ENCODE measurements around the gene STXBP5L. TPM values are rescaled to one million over a fixed set of nuclear protein-coding genes. Genes with fewer than 3 reads are reported as not detected.
"Not testable (repeated sequence)": the region's sequence is repeated elsewhere in the genome, so short reads cannot be mapped to it uniquely, and the experiment has no call there.

The STXBP5L gene
- total RNA-seq, 2 experiments from 2014 or later, result not detected

- intact Hi-C loops (cut with micrococcal nuclease), result no loop called here
- CTCF ChIA-PET, result interaction anchor here (1.0 kb wide), 1 partner anchor 30 kb away, joined by 3 read pairs; no protein-coding TSS in a partner anchor
- H3K9me3 Mint-ChIP-seq, result no peaks in the 10 kb centered on the region
- TF ChIP-seq CTCF (IDR thresholded peaks at IDR 0.05), result no peak
- H3K36me3 Mint-ChIP-seq (ENCODE audit: low read depth), result peaks cover 61% of the 10 kb centered on the region
- H3K4me3 Mint-ChIP-seq, result no peak overlapping the region
- ATAC-seq, result peak; percentile 93
- H3K27me3 Mint-ChIP-seq, result no peaks in the 10 kb centered on the region
- H3K27ac Mint-ChIP-seq, result no peak overlapping the region
- POLR2A ChIA-PET, result no interaction called here
- peaks cover 14% of the 10 kb centered on the region for H3K4me1 Mint-ChIP-seq (ENCODE audit: low read depth)
- DNase-seq, result peak; percentile 58
Measured at GRCh38 chr3:121431726-121432517, 523.9 kb downstream of the STXBP5L start.

GRCh38 chr3:121436074-121436473, 528.1 kb downstream of the STXBP5L start:
- Mint-ChIP-seq H3K9me3 (no peaks in the 10 kb centered on the region), H3K27me3 (no peaks in the 10 kb centered on the region), H3K36me3 (ENCODE audit: low read depth) (peaks cover 47% of the 10 kb centered on the region), H3K4me1 (ENCODE audit: low read depth) (peaks cover 14% of the 10 kb centered on the region), H3K4me3 (no peak overlapping the region), H3K27ac (no peak overlapping the region)
- DNase-seq (no peak), ATAC-seq (no peak)
- no peak for TF ChIP-seq CTCF (IDR thresholded peaks at IDR 0.05)
- intact Hi-C loops (cut with micrococcal nuclease), result no loop called here
- ChIA-PET CTCF (no interaction called here), POLR2A (no interaction called here)

- Mint-ChIP-seq H3K27me3 (no peaks in the 10 kb centered on the region), H3K27ac (no peak overlapping the region), H3K9me3 (no peaks in the 10 kb centered on the region), H3K4me3 (no peak overlapping the region), H3K4me1 (ENCODE audit: low read depth) (peaks cover 14% of the 10 kb centered on the region), H3K36me3 (ENCODE audit: low read depth) (peaks cover 47% of the 10 kb centered on the region)
- intact Hi-C loops (cut with micrococcal nuclease), result no loop called here
- ATAC-seq (no peak), DNase-seq (no peak)
- no peak for TF ChIP-seq CTCF (IDR thresholded peaks at IDR 0.05)
- POLR2A ChIA-PET, result no interaction called here
- CTCF ChIA-PET, result no interaction called here
Measured at GRCh38 chr3:121436641-121437040, 528.6 kb downstream of the STXBP5L start.

- intact Hi-C loops (cut with micrococcal nuclease), result no loop called here
- POLR2A ChIA-PET, result no interaction called here
- ATAC-seq, result no peak
Measured at GRCh38 chr3:121443456-121443855, 535.5 kb downstream of the STXBP5L start.

GRCh38 chr3:121451752-121452151, 543.7 kb downstream of the STXBP5L start:
- H3K4me3 Mint-ChIP-seq; intact Hi-C loops (cut with micrococcal nuclease); POLR2A ChIA-PET; H3K27me3 Mint-ChIP-seq; ATAC-seq; DNase-seq; H3K9me3 Mint-ChIP-seq; H3K4me1 Mint-ChIP-seq (ENCODE audit: low read depth); CTCF ChIA-PET; H3K27ac Mint-ChIP-seq: not testable (repeated sequence)
- peaks cover 58% of the 10 kb centered on the region for H3K36me3 Mint-ChIP-seq (ENCODE audit: low read depth)

More at GRCh38 chr3:121443456-121443855, 535.5 kb downstream of the STXBP5L start:
- H3K36me3 Mint-ChIP-seq (ENCODE audit: low read depth), result peaks cover 35% of the 10 kb centered on the region
- no peak overlapping the region for H3K27ac Mint-ChIP-seq
- DNase-seq, result no peak
- H3K4me1 Mint-ChIP-seq (ENCODE audit: low read depth), result no peaks in the 10 kb centered on the region
- TF ChIP-seq CTCF (IDR thresholded peaks at IDR 0.05), result no peak
- peaks cover 1% of the 10 kb centered on the region for H3K9me3 Mint-ChIP-seq
- no peak overlapping the region for H3K4me3 Mint-ChIP-seq
- no peaks in the 10 kb centered on the region for H3K27me3 Mint-ChIP-seq
- CTCF ChIA-PET, result no interaction called here

Data from activated CD8-positive, alpha-beta T cell treated with anti-CD3 and anti-CD28 coated beads for 36 hours (primary cell).